ENCODE results near the gene BICD1. TPM values are rescaled to one million over a fixed set of nuclear protein-coding genes. Genes with fewer than 3 reads are reported as not detected.

The BICD1 gene
- total and polyA plus RNA-seq, 2 of the 13 experiments (the other 11 are each of a cell fraction or from before 2014, with no cell fraction given), result 4.5 to 5.2 TPM

DNA sequence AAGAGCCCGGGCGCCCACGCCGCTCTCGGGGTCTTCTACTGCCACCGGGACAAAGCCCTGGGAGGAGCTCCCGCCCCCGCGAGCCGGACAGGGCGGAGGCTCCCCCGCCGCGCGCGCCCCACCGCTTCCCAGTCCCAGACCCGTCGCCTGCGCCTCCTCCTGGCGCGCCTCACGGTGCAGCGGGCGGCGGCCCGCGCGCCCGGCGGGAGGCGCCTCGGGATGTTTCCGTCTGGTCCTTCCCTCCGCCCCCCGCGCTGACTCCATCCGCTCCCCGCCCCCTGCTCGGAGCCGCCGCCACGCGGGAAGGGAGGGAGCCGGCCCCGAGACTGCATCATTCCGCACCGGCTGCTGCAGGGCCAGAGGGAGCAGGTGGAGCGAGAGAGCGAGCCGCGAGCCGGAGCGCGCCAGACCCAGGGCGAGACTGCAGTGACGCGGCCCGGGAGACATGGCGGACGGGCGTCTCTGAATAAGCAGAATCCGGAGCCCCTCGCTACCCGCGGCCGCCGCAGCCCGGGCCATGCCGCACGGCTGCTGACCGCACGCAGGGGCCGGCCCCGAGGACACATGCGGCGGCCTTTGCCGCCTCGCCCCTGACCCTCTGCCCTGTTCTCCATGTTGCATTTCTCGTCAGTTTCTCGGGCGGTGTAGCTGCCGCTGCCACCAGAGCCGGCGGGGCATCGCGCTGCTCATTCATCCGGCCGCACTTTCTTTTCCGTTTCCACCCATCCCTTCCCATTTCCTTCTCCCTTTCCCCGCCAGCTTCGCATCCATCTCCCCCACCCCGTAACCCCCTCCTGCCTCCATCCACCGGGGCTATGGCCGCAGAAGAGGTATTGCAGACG is at the start of gene BICD1 (continued):
- no peak for TF ChIP-seq ZKSCAN8 (CRISPR knock-in tag; IDR thresholded peaks at IDR 0.05; ENCODE audit: borderline replicate concordance)
- TF ChIP-seq ZNF468 (CRISPR knock-in tag; IDR thresholded peaks at IDR 0.05), result no peak
- no peak; the same call in 1 of the 2 replicates for TF ChIP-seq KDM5A (IDR thresholded peaks at IDR 0.05; ENCODE audit: borderline replicate concordance, low read length)
- no peak for TF ChIP-seq ZFP36L2 (CRISPR knock-in tag; IDR thresholded peaks at IDR 0.05)
- TF ChIP-seq, protein P1, sequence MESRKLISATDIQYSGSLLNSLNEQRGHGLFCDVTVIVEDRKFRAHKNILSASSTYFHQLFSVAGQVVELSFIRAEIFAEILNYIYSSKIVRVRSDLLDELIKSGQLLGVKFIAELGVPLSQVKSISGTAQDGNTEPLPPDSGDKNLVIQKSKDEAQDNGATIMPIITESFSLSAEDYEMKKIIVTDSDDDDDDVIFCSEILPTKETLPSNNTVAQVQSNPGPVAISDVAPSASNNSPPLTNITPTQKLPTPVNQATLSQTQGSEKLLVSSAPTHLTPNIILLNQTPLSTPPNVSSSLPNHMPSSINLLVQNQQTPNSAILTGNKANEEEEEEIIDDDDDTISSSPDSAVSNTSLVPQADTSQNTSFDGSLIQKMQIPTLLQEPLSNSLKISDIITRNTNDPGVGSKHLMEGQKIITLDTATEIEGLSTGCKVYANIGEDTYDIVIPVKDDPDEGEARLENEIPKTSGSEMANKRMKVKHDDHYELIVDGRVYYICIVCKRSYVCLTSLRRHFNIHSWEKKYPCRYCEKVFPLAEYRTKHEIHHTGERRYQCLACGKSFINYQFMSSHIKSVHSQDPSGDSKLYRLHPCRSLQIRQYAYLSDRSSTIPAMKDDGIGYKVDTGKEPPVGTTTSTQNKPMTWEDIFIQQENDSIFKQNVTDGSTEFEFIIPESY (CRISPR knock-in tag; IDR thresholded peaks at IDR 0.05), result 0 out of 2 replicates have a peak, but pooled peaks have one; percentile 51
- peak; percentile 83 for TF ChIP-seq MXD4 (CRISPR knock-in tag; IDR thresholded peaks at IDR 0.05)
- TF ChIP-seq RFX3 (CRISPR knock-in tag; IDR thresholded peaks at IDR 0.05), result no peak
- TF ChIP-seq SMYD3 (CRISPR knock-in tag; IDR thresholded peaks at IDR 0.05), result no peak
- TF ChIP-seq, protein P2, sequence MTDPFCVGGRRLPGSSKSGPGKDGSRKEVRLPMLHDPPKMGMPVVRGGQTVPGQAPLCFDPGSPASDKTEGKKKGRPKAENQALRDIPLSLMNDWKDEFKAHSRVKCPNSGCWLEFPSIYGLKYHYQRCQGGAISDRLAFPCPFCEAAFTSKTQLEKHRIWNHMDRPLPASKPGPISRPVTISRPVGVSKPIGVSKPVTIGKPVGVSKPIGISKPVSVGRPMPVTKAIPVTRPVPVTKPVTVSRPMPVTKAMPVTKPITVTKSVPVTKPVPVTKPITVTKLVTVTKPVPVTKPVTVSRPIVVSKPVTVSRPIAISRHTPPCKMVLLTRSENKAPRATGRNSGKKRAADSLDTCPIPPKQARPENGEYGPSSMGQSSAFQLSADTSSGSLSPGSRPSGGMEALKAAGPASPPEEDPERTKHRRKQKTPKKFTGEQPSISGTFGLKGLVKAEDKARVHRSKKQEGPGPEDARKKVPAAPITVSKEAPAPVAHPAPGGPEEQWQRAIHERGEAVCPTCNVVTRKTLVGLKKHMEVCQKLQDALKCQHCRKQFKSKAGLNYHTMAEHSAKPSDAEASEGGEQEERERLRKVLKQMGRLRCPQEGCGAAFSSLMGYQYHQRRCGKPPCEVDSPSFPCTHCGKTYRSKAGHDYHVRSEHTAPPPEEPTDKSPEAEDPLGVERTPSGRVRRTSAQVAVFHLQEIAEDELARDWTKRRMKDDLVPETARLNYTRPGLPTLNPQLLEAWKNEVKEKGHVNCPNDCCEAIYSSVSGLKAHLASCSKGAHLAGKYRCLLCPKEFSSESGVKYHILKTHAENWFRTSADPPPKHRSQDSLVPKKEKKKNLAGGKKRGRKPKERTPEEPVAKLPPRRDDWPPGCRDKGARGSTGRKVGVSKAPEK (CRISPR knock-in tag; IDR thresholded peaks at IDR 0.05; ENCODE audit: borderline replicate concordance), result no peak
- TF ChIP-seq CENPT (CRISPR knock-in tag; IDR thresholded peaks at IDR 0.05; ENCODE audit: low read depth), result no peak
- TF ChIP-seq THYN1 (CRISPR knock-in tag; IDR thresholded peaks at IDR 0.05; ENCODE audit: borderline replicate concordance, low read depth), result 0 out of 2 replicates have a peak, but pooled peaks have one; percentile 48
- TF ChIP-seq, protein P3, sequence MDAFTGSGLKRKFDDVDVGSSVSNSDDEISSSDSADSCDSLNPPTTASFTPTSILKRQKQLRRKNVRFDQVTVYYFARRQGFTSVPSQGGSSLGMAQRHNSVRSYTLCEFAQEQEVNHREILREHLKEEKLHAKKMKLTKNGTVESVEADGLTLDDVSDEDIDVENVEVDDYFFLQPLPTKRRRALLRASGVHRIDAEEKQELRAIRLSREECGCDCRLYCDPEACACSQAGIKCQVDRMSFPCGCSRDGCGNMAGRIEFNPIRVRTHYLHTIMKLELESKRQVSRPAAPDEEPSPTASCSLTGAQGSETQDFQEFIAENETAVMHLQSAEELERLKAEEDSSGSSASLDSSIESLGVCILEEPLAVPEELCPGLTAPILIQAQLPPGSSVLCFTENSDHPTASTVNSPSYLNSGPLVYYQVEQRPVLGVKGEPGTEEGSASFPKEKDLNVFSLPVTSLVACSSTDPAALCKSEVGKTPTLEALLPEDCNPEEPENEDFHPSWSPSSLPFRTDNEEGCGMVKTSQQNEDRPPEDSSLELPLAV (CRISPR knock-in tag; conservative IDR thresholded peaks at IDR 0.05; ENCODE audit: low read depth), result no peak
- TF ChIP-seq BRCA1 (CRISPR knock-in tag; IDR thresholded peaks at IDR 0.05), result no peak; the same call in 1 of the 2 replicates
- peak; percentile 48; the same call in 1 of the 2 replicates for TF ChIP-seq ZNF619 (CRISPR knock-in tag; IDR thresholded peaks at IDR 0.05)
- TF ChIP-seq, protein P4, sequence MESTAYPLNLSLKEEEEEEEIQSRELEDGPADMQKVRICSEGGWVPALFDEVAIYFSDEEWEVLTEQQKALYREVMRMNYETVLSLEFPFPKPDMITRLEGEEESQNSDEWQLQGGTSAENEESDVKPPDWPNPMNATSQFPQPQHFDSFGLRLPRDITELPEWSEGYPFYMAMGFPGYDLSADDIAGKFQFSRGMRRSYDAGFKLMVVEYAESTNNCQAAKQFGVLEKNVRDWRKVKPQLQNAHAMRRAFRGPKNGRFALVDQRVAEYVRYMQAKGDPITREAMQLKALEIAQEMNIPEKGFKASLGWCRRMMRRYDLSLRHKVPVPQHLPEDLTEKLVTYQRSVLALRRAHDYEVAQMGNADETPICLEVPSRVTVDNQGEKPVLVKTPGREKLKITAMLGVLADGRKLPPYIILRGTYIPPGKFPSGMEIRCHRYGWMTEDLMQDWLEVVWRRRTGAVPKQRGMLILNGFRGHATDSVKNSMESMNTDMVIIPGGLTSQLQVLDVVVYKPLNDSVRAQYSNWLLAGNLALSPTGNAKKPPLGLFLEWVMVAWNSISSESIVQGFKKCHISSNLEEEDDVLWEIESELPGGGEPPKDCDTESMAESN (CRISPR knock-in tag; conservative IDR thresholded peaks at IDR 0.05), result 0 out of 2 replicates have a peak, but pooled peaks have one; percentile 51
- TF ChIP-seq HMGA1 (CRISPR knock-in tag; conservative IDR thresholded peaks at IDR 0.05), result no peak
- no peak for TF ChIP-seq ZNF317 (CRISPR knock-in tag; IDR thresholded peaks at IDR 0.05)
- TF ChIP-seq, protein P5, sequence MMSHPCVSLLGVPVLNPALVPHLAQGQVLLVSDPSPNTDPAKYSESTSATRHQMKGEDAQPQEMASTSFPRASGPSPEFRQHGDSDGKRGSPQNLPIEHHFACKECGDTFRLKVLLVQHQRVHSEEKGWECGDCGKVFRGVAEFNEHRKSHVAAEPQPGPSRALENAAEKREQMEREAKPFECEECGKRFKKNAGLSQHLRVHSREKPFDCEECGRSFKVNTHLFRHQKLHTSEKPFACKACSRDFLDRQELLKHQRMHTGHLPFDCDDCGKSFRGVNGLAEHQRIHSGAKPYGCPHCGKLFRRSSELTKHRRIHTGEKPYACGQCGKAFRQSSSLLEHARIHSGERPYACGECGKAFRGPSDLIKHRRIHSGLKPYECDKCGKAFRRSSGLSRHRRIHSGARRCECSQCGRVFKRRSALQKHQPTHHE (CRISPR knock-in tag; IDR thresholded peaks at IDR 0.05; ENCODE audit: borderline replicate concordance), result no peak
- peak; percentile 81 for TF ChIP-seq RAD21 (CRISPR knock-in tag; IDR thresholded peaks at IDR 0.05)

All from HepG2 (cell line).